Medulla oblongata (tissue), 1 donor: ENCODE data around the gene ISX.

ENCODE experiments used
- DNase-seq: peaks from one replicate; pipeline ENCODE4 v3.0.0-alpha.2; 2015; ENCODE audit errors: extremely low spot score

The ISX gene

GRCh38 chr22:35053060-35053835, 12.7 kb upstream of the ISX start:
- DNase-seq, result no peak

GRCh38 chr22:35054064-35054463, 11.9 kb upstream of the ISX start:
- DNase-seq, result no peak

- DNase-seq, result no peak
Measured at GRCh38 chr22:35056486-35056885, 9.5 kb upstream of the ISX start.

DNA sequence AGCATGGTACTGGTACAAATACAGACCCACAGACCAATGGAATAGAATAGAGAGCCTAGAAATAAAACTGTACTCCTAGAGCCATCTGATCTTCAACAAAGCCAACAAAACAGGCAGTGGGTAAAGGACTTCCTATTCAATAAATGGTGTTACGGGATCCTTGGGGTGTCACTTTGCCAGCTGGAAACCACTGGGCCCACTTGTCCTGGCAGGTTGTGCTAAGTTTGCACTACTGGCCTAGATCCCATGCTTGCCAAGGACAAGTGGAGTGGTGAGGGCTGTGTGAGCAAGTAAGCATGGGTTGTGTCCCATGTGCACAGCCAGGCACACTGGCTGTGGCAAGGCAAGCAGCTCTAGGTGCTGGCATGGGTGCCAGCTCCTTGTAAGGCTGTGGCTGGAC, 8.8 kb upstream of the ISX start:
- no peak for DNase-seq

DNA sequence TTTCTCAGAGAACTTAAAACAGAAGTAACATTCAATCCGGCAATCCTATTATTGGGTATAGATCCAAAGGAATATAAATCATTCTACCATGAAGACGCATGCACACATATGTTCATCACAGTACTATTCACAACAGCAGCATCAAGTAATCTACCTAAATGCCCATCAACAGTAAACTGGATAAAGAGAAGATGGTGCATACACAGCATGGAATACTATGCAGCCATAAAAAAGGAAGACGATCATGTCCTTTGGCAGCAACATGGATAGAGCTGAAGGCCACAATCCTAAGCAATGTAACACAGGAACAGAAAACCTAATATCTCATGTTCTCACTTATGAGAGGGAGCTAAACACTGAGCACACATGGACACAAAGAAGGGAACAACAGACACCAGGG, 6.3 kb upstream of the ISX start:
- no peak for DNase-seq

DNA sequence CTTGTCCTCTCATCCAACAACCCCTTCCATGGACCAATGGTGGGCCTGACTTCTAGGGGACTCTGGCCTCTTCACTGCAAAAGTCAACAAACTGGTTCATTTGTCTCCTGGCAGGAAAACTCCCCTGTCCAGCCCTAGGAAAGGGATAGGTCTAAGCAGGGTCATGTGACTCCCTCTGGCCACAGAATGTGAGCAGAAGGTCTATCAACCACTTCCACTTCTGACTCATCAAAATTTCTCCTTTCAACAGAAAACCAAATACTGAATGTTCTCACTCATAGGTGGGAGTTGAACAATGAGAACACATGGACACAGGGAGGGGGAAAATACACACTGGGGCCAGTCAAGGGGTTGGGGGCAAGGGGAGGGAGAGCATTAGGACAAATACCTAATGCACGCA, 1.3 kb upstream of the ISX start:
- no peak for DNase-seq

DNA sequence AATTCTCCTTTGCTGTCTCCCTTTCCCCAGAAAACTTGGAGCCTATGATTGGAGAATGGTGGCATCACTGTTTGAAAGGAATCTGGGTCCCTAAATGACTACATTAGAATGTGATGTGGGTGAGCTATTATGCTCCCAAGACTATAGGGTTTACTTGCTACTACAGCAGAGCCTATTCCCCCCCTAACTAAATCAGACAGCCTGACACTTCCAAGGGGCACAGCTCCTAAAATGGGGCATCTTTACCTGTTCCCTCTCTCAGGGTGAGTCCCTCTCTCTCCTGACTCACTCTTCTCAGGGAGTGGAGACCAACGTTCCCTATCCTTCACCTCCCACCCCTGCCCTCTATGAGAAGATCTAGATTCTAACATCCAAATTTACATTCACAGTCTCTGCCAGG, 775 bp upstream of the ISX start:
- no peak for DNase-seq

- no peak for DNase-seq
Measured at GRCh38 chr22:35066768-35067167, 810 bp downstream of the ISX start.

DNA sequence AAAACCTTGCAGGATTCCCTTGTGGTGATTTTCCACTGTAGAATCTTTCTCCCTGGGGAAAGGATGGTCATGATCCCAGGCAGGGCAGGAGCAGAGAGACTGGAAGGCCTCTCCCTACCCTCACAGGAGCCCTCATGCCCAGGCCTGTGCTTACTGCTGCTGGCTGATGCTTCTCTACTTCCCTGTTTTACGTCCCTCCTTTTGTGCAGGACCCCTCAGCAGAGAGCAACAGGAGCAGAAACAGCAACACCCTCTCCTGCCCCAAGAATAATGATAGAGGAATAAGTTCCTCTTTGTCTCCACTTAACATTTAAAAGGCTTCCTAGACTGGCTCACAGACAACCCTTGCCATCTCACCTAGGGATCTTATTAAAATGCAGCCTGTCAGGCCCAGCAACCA, 3.6 kb downstream of the ISX start:
- DNase-seq, result no peak

DNA sequence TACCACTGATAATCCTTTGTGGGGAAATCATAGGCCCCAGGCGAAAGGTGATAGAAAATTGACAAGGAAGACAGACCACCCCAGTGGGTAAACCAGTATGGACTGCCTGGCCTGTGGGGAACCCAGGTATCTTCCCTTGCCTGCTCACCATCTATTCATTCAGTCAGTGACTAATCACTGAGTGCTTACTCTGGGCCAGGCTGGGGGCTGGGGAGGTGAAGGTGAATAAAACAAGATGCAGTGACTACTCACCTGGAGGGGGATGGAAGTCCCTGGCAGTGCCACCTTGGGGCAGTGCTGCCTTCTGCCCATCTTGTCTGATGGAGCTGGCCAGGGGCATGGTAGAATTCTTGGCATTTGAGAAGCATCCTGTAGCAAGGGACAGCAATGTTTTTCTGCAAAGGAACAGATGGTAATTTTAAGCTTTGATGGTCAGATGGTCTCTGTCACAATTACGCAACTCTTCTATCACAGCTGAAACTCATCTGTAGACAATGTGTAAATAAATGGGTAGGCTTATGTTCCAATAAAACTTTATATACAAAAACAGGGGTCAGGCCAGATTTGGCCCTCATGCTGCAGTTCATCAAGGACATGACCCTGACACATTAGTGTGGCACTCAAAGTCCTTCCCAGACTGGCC, 4.6 kb downstream of the ISX start:
- no peak for DNase-seq

DNA sequence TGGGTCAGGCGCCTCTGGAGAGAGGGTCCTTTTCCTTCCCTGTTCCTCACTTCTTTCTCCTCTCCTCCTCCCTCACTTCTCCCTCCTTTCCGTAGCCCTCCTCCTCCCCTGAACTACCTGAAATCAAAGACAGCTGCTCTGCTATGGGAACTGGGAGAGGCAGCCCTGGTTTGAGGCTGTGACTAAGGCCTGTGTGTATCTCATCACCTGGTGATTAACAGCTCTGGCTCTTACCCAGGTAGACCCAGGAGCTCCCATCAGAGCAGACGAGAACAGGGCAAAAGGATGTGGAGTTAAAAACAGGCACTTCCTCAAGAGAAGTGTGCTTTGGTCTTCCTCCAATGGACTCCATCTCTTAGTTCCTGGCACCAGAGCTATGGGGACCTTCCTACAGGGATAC, 5.8 kb downstream of the ISX start:
- no peak for DNase-seq

GRCh38 chr22:35072925-35073324, 7.0 kb downstream of the ISX start:
- no peak for DNase-seq

- DNase-seq, result no peak
Measured at GRCh38 chr22:35074583-35074982, 8.6 kb downstream of the ISX start.

GRCh38 chr22:35076630-35077029, 10.7 kb downstream of the ISX start:
- no peak for DNase-seq

GRCh38 chr22:35085621-35086020, 19.7 kb downstream of the ISX start:
- DNase-seq, result no peak

DNA sequence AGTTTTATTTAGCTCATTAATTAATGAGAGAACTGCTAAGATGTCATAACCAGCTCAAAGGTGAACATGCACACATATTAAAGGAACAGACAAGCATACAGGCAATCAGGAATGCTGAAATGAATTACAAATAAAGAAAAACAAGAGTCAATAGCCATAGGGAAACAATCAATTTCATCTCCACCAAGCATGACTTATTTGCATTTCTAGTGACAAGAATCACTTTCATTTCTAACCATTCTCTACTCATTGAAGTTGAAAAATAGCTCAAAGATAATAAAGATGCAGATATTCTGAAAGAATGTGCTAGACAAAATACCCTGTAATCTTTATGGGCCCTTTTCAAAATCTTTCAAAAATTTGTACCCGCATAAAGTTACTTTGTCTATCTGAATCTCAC, 23.2 kb downstream of the ISX start:
- DNase-seq, result no peak

DNA sequence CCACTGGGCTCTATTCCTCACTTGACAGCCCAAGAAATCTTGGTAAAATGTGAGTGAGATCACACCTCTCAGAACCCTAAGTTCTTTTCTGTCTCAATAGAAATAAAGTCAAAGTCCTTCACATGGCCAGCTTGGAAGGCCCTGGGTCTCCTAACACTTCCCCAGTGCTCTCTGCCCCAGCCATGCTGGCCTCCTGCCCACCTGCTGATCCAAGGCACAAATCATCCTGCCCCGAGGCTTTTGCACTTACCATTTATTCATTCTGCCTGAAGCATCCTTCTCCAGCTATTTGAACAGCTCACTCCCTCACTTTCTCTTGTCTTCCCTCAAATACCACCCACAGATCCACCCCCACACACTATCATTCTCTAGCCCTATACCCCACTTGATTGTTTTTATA, 26.4 kb downstream of the ISX start:
- no peak for DNase-seq

- DNase-seq, result no peak
Measured at GRCh38 chr22:35098921-35099320, 33.0 kb downstream of the ISX start.

DNA sequence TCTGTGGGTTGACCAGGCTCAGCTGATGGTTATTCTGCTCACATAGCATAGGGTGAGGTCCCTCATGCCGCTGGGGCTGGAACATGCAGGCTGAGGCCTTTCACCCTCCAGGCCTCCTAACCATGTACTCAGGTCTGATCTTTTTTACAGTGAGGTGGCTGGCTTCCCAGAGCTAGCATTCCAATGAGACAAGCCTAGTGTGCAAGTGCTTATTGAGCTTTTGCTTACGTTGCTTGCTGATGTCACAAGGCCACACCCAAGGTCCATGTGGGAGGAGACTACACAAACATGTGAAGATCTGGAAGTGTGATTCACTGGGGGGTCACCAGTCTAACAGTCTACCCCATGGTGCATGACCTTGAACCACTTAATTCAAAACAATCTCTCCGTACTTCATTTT, 33.9 kb downstream of the ISX start:
- DNase-seq, result no peak

DNA sequence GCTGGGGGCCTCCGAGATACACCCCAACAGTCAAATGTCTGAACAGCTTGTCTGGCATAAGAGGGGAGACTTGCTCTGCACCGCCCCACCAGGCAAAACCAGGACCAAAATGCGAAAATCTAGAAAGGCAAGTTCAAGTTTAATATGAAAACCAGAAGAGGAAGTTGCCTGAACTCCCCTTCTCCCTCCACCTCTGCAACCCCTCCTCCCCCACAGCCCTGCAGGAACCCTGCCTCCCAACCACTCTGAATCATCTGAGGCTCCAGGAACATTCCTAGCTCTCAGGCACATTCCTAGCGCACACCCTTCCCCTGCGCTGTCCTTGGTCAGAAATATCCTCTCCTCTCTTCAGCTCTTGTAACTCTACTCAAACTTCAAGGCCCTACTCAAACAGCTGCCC, 36.7 kb downstream of the ISX start:
- no peak for DNase-seq

- DNase-seq, result no peak
Measured at GRCh38 chr22:35103761-35104160, 37.8 kb downstream of the ISX start.

DNA sequence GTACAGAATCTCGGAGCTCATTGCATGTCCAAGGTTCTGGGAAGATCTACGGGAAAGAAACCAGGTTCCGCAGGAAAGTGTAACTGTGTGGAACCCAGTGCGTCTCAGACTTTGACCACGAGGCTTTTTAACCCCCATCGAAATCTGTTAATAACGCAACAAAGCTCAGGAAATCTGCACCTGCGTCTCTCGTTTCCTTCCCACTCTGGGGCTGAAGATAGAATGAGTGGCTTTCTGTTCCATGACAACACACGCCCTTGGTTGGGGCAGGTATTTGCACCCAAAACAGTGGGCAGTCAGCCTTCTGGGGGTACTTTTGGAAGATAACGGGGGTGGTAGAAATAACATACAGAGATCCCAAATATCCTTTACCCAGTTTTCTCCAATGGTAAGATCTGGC, 38.5 kb downstream of the ISX start:
- no peak for DNase-seq

DNA sequence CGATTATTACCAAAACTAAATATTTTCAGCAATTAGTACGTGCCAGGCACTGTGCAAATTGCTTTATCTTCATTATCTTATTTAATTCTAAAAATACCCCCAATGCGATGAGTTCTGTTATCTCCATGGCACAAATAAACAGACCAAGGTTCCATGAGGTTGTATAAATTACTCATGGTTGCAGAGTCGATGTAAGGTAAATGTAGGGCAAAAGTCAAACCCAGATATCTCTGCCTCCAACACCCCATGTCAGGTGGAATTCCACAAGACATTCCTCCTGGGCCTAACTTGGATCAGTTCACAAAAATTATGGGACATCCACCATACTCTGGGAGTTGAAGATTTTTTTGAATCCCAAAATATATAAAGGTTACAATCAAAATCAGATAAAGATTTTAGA, 43.7 kb downstream of the ISX start:
- no peak for DNase-seq

- DNase-seq, result no peak
Measured at GRCh38 chr22:35111244-35111643, 45.3 kb downstream of the ISX start.
